Thymus (tissue), 11 donors: ENCODE data around the gene TGFBR3. TPM values are rescaled to one million over a fixed set of nuclear protein-coding genes. Genes with fewer than 3 reads are reported as not detected.

Experiments used
- DNase-seq, 9 donors: peaks; one replicate each; pipeline ENCODE4 v3.0.0-alpha.2; 2013; ENCODE audit warnings: low spot score in 9 of 9, low read depth in 6 of 9, missing footprints in 1 of 9
- H3K27ac ChIP-seq, 2 donors: one replicate each; pipeline ENCODE4 v1.5.1; 2013; ENCODE audit warnings: control low read depth in 1 of 2, low read depth in 1 of 2, low read length in 1 of 2, mild to moderate bottlenecking in 1 of 2, moderate library complexity in 1 of 2
- H3K27me3 ChIP-seq, 2 donors: one replicate each; pipeline ENCODE4 v1.5.1; 2013; ENCODE audit warnings: low read length in 1 of 2; ENCODE audit not compliant: control insufficient read depth in 2 of 2, insufficient read depth in 1 of 2
- H3K36me3 ChIP-seq, 2 donors: one replicate each; pipeline ENCODE4 v1.5.1; 2013; ENCODE audit warnings: low read length in 1 of 2, mild to moderate bottlenecking in 1 of 2, moderate library complexity in 1 of 2; ENCODE audit not compliant: control insufficient read depth in 2 of 2, insufficient read depth in 2 of 2
- H3K4me1 ChIP-seq, 2 donors: one replicate each; pipeline ENCODE4 v1.5.1; 2013; ENCODE audit warnings: low read length in 2 of 2; ENCODE audit not compliant: control insufficient read depth in 2 of 2, insufficient read depth in 2 of 2
- H3K4me3 ChIP-seq, 2 donors: one replicate each; pipeline ENCODE4 v1.5.1; 2013; ENCODE audit warnings: low read length in 2 of 2, control low read depth in 1 of 2, mild to moderate bottlenecking in 1 of 2
- H3K9me3 ChIP-seq, 2 donors: one replicate each; pipeline ENCODE4 v1.5.1; 2013; ENCODE audit warnings: low read length in 1 of 2, mild to moderate bottlenecking in 1 of 2; ENCODE audit not compliant: control insufficient read depth in 2 of 2, insufficient read depth in 1 of 2
- WGBS: extraction: QIAGEN DNeasy Blood & Tissue Kit; methylation state at CpG from one replicate; pipeline ENCODE4 v1.1.7; 2013; 5-methylcytosine and 5-hydroxymethylcytosine counted together
- polyA plus RNA-seq: library from polyadenylated mRNA; stranded (reverse); fragments of 200-250 nt; gene quantifications from one replicate; pipeline ENCODE4 v1.2.3, GENCODE V29; 2013
- total RNA-seq: library from RNA; stranded (reverse); fragments of 120-200 nt; gene quantifications from one replicate; pipeline ENCODE4 v1.2.4, GENCODE V29; 2013
- donor health status: healthy.

The TGFBR3 gene
- total and polyA plus RNA-seq, 2 donors = 5.4 to 10.1 TPM

DNA sequence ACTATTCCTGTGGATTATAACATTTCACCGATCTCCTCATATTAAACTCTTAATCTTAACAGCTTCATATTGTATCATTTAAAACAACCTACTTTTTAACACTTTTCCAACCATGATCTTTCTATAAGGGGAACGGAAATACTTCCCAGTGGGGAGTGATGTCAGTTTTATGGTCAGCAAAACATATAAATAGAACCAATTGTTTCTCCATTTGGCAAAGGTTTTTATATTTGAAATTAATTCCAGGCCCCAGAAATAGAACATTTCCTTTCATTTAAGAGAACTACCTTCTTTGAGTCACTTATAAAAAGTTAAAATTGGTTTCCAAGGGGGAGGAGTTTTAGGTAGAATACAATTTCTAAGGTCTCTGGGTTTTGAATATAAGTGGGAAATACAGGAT lies 189.6 kb downstream of the TGFBR3 start:
- no peak overlapping the region for H3K27ac ChIP-seq

DNA sequence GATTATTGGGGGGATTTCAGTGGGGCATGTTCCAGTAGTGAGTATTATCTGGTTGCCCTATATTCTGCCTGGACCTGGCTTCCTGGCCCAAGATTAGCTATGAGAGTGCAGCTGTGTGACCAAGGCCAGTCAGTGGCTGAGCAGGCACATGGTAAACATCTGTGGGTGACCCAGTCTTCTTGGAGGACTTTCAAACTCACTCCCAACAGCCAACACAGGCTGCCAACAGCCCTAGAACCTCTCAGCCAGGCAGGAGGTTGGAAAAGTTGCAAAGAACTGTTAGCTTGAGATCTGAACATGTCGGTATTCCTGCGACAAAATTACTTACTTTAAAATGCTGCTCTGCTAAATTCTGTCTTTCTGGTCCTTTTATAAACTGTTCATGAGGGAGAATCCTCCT lies 192.4 kb downstream of the TGFBR3 start:
- Histone ChIP-seq H3K27me3 (no peaks in the 10 kb centered on the region), H3K36me3 (no peaks in the 10 kb centered on the region), H3K27ac (no peak overlapping the region), H3K4me3 (no peak overlapping the region), H3K4me1 (peaks cover 0 to 9% of the 10 kb centered on the region in 2 donors), H3K9me3 (no peaks in the 10 kb centered on the region)
- DNase-seq = no peak
- 98% methylated on average over 2 of the region's 2 CpGs for WGBS

More for the DNA sequence above, 189.6 kb downstream of the TGFBR3 start:
- 95% methylated on average over 2 of the region's 2 CpGs for WGBS
- H3K4me3 ChIP-seq = no peak overlapping the region
- H3K9me3 ChIP-seq = no peaks in the 10 kb centered on the region
- no peak for DNase-seq
- H3K36me3 ChIP-seq = no peaks in the 10 kb centered on the region
- no peaks in the 10 kb centered on the region for H3K27me3 ChIP-seq
- peaks cover 0 to 11% of the 10 kb centered on the region in 2 donors for H3K4me1 ChIP-seq

DNA sequence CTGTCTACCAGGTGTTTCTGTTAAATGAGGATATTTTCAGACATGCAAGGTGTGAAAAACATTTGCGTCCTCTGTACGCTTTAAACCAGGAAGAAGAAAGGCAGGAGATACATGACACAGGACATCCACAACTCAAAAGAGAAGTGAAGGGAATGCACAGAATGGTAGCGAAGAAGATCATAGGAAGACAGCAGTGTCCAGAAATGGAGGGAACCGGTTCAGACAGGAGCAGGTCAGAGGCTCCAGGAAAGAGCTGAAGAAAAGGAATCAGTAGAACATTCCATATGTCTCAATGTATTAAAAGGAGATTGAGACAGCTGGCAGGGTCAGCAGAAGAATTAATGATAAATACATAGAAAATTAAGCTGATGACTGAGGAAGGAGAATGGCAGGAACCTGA lies 194.4 kb downstream of the TGFBR3 start:
- Histone ChIP-seq H3K27me3 (no peaks in the 10 kb centered on the region), H3K4me3 (no peak overlapping the region), H3K4me1 (no peaks in the 10 kb centered on the region), H3K9me3 (no peaks in the 10 kb centered on the region), H3K27ac (no peak overlapping the region), H3K36me3 (no peaks in the 10 kb centered on the region)
- 99% methylated on average over 4 of the region's 4 CpGs for WGBS
- DNase-seq = no peak

DNA sequence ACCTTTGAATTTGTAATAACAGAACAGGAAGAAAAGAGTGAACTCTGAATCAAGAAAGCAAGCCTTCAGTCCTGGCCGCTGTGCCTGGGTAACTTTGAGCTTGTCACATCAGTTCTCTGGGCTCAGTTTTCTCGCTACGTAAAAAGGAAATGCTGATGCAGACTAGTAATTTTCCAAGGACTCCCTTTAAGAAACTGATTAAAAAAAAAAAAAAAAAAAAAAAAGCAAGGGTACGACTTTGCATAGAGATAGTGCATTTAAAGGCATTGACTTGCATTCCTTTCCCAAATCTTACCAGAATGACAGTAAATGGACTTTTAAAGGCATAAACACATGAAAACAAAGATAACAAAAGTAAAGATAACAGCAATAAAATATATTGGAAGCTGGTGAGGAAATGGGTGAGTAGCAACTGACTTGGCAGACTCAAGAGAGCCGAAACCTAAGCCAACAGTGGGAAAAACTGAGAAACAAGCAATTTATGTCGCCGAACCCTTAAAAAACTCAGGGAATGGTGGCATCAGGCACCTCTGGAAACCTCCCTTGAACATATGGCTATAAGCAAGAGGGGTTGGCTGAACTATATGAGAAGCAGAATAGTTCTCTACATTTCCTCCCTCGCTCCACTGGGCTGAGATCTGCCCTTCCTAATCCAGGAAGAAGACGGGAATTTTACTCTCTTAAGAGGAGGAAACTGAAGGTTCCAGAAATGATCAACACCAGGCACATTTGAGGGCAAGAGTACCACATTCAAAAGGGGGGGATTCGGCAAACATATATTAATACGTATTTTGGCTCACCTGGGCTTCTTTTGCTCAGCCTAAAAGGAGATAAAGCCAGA lies 196.1 kb downstream of the TGFBR3 start:
- Histone ChIP-seq H3K4me1 (peaks cover 0 to 9% of the 10 kb centered on the region in 2 donors), H3K9me3 (no peaks in the 10 kb centered on the region)
- DNase-seq = no peak

DNA sequence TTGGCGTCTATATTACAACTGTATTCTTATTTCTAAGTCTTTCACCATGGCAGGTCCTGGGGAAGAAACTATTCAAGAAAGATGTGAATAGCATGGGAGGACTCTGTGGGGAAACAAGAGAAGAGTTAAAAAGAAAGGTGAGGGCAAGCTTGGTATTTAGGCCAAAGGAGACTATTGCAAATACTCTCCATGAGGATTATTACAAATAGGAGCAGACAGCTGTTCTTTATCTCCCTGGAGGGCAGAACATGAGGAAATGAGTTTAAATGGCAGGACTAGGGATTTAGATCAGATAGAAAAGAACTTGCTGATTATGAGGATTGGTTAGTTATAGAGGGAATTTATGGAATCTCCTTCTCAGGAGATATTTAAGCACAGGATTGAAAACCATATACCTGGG lies 198.5 kb downstream of the TGFBR3 start:
- H3K27ac ChIP-seq = no peak overlapping the region
- H3K27me3 ChIP-seq = no peaks in the 10 kb centered on the region
- H3K9me3 ChIP-seq = no peaks in the 10 kb centered on the region
- 98% methylated on average over 1 of the region's 1 CpG for WGBS
- DNase-seq = no peak
- no peaks in the 10 kb centered on the region for H3K36me3 ChIP-seq
- H3K4me3 ChIP-seq = no peak overlapping the region
- peaks cover 0 to 19% of the 10 kb centered on the region in 2 donors for H3K4me1 ChIP-seq

More for the DNA sequence above, 196.1 kb downstream of the TGFBR3 start:
- WGBS = 97% methylated on average over 11 of the region's 11 CpGs
- Histone ChIP-seq H3K36me3 (no peaks in the 10 kb centered on the region), H3K27ac (no peak overlapping the region), H3K4me3 (no peak overlapping the region), H3K27me3 (no peaks in the 10 kb centered on the region)

DNA sequence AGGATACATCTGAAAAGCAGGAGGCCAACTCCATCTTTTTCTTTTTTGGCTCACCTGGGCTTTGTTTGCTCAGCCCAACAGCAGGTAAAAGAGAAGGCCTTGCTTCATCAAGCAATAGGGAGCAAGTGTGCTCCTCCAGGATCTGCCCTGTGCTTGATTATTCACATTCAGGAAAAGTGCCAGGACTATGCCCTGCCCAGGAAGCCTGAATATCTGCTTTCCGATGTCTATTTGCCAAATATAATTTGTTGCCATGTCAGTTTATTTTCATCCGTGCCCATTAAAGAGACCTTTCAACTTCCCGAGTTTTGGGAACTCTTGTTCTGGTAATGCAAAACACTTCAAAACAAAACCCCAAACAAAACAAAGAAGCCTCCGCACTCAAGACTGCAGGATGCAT lies 200.0 kb downstream of the TGFBR3 start:
- H3K27ac ChIP-seq = no peak overlapping the region
- H3K4me1 ChIP-seq = peaks cover 0 to 19% of the 10 kb centered on the region in 2 donors
- 93% methylated on average over 4 of the region's 4 CpGs for WGBS

DNA sequence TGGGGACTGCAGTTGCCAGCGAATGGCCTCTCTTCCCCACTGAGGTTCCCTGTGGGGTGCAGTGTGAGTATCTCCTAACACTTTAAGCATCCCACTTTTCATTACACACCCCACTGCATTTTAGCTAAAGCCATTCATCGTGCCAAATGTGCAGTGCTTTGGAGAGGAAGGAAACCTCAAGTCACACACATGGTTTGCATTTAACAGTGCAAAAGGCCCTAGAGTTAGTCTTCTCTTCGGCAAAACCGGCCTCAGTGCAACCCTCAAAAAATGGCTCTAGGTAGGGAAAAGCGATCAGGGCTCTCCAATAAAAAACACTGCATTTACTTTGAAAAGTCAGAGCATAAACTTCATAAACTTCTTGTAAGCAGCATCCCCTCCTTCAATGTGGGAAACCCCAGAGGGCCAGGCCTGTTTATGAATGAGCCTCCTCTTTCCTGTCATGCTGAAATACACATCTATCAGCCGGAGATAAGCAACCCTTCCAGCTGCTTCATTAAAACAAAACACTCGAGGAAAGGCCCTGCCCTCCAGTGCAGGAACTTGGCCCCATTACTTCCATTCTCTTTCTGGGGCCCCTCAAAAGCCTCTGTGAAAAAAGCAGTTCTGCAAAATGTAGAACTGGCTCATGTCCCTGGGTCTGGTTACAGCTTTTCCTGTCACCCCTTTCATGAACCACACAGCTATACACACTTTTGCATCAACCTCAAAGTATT lies 201.3 kb downstream of the TGFBR3 start:
- Histone ChIP-seq H3K4me1 (peaks cover 0 to 19% of the 10 kb centered on the region in 2 donors), H3K36me3 (no peaks in the 10 kb centered on the region), H3K27ac (peak overlapping the region in 1 of 2 donors; percentile 43), H3K9me3 (no peaks in the 10 kb centered on the region), H3K27me3 (no peaks in the 10 kb centered on the region), H3K4me3 (no peak overlapping the region)
- peak in 5 of 9 donors; percentile 14 to 52 (median 16) for DNase-seq
- 31% methylated on average over 7 of the region's 7 CpGs for WGBS

More for the DNA sequence above, 200.0 kb downstream of the TGFBR3 start:
- Histone ChIP-seq H3K9me3 (no peaks in the 10 kb centered on the region), H3K36me3 (no peaks in the 10 kb centered on the region), H3K27me3 (no peaks in the 10 kb centered on the region), H3K4me3 (no peak overlapping the region)
- DNase-seq = no peak

DNA sequence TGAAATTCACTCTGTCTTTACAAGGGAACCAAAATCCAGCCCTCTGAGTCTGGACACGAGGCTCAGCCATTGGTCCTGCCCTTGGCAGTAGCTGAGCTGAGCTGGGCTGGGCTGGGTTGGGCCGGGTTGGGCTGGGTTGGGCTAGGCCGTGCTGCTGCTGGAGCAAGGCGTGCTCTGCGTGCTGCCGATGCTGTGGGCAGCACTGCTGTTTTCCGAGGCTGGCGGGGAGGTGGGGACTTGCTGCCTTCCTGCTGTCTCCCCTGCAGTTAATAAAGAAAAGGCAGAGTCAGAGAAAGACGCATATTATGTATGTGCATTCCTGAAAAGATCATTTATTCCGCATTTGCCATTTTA lies 202.4 kb downstream of the TGFBR3 start:
- H3K36me3 ChIP-seq = no peaks in the 10 kb centered on the region
- no peak overlapping the region for H3K27ac ChIP-seq
- no peaks in the 10 kb centered on the region for H3K9me3 ChIP-seq
- DNase-seq = no peak
- H3K4me1 ChIP-seq = peaks cover 0 to 19% of the 10 kb centered on the region in 2 donors
- H3K4me3 ChIP-seq = no peak overlapping the region
- H3K27me3 ChIP-seq = no peaks in the 10 kb centered on the region
- WGBS = 95% methylated on average over 10 of the region's 10 CpGs

DNA sequence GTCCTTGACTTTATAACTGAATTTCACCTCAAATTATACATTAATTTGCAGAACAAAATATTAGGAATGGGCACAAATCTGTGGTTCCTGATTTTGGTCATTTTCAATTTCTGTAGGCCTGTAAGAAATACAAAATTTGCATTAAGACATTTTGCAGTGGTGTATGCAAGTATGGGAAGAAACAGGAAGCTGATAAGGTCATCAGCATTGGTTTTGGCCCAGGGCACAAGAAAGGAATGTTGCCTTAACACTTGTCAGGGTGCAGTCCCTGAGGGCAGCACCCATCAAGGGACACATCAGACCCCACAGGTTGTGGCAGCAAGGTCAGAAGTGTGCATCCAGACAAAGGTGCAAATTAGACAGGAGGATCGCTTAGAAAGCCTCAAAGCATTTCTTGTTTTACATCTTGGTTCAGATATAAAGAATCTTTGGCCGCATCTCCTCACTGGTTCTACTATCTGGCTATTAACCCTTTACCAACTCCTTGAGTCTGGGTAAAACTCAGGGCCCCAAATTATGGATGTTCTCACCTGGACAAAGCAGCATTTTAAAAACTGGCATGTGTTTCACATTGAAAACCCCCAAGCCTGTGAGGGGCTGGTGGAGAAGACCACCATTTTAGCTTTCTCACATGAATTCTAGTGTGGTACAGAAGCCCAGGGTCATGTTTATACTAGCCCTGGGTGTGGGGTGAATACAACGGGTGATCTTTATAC lies 202.9 kb downstream of the TGFBR3 start:
- no peaks in the 10 kb centered on the region for H3K36me3 ChIP-seq
- no peak for DNase-seq
- no peaks in the 10 kb centered on the region for H3K9me3 ChIP-seq
- 95% methylated on average over 3 of the region's 3 CpGs for WGBS
- H3K27ac ChIP-seq = no peak overlapping the region
- H3K4me3 ChIP-seq = no peak overlapping the region
- H3K4me1 ChIP-seq = peaks cover 0 to 19% of the 10 kb centered on the region in 2 donors
- H3K27me3 ChIP-seq = no peaks in the 10 kb centered on the region
